Tibial nerve (tissue), 4 donors: ENCODE data around the gene GTF3C2.

Experiments used
- CTCF ChIP-seq, 5 experiments: fragments of 200-600 bp in 3 of 5; fragments of 450-650 bp in 2 of 5; sonication (generic) in 3 of 5; IDR thresholded peaks; one replicate each; pipeline ENCODE4 v1.5.1; 2016 to 2019; ENCODE audit warnings: antibody characterized with exemption in 5 of 5, mild to moderate bottlenecking in 3 of 5, moderate library complexity in 2 of 5
- EP300 ChIP-seq, 2 donors: sonication (generic); formaldehyde crosslinking; IDR thresholded peaks; one replicate each; pipeline ENCODE4 v1.6.1; 2017; ENCODE audit warnings: antibody characterized with exemption in 2 of 2, mild to moderate bottlenecking in 1 of 2
- POLR2A ChIP-seq, 2 donors: fragments of 450-650 bp; IDR thresholded peaks; one replicate each; pipeline ENCODE4 v1.6.1; 2017; ENCODE audit warnings: antibody characterized with exemption in 2 of 2, mild to moderate bottlenecking in 2 of 2, moderate library complexity in 2 of 2

GRCh38 chr2:27323596-27324285 lies 32.8 kb downstream of the GTF3C2 start:
- no peak for TF ChIP-seq CTCF (IDR thresholded peaks at IDR 0.05)
- no peak for TF ChIP-seq POLR2A (IDR thresholded peaks at IDR 0.05)
- no peak for TF ChIP-seq EP300 (IDR thresholded peaks at IDR 0.05)
